HG03558 (cell line): ENCODE data around the gene TOMM5.
"Not testable (repeated sequence)": the region's sequence is repeated elsewhere in the genome, so short reads cannot be mapped to it uniquely, and the experiment has no call there.

Experiments used
- ATAC-seq: cut with Tn5 transposase; IDR thresholded peaks from one replicate; pipeline ENCODE4 v1.9.1; 2021; ENCODE audit warnings: moderate number of reproducible peaks; ENCODE audit not compliant: unreplicated experiment; ENCODE audit errors: extremely low read depth

TOMM5 gene

GRCh38 chr9:37617161-37617560, 24.8 kb upstream of the TOMM5 start:
- no peak for ATAC-seq

- ATAC-seq: no peak
Measured at GRCh38 chr9:37611961-37612360, 19.6 kb upstream of the TOMM5 start.

- no peak for ATAC-seq
Measured at GRCh38 chr9:37611014-37611413, 18.6 kb upstream of the TOMM5 start.

GRCh38 chr9:37609735-37610397, 17.5 kb upstream of the TOMM5 start:
- no peak for ATAC-seq

- no peak for ATAC-seq
Measured at GRCh38 chr9:37608250-37608649, 15.9 kb upstream of the TOMM5 start.

GRCh38 chr9:37604296-37604695, 11.9 kb upstream of the TOMM5 start:
- no peak for ATAC-seq

GRCh38 chr9:37602817-37603216, 10.4 kb upstream of the TOMM5 start:
- ATAC-seq: no peak

- ATAC-seq: not testable (repeated sequence)
Measured at GRCh38 chr9:37602061-37602460, 9.7 kb upstream of the TOMM5 start.

- ATAC-seq: no peak
Measured at GRCh38 chr9:37596504-37596903, 4.1 kb upstream of the TOMM5 start.

- no peak for ATAC-seq
Measured at GRCh38 chr9:37593883-37594448, 1.6 kb upstream of the TOMM5 start.

- ATAC-seq: no peak
Measured at GRCh38 chr9:37587521-37587920, 4.9 kb downstream of the TOMM5 start.

- no peak for ATAC-seq
Measured at GRCh38 chr9:37583522-37584121, 8.8 kb downstream of the TOMM5 start.

- ATAC-seq: no peak
Measured at GRCh38 chr9:37582548-37583157, 9.7 kb downstream of the TOMM5 start.

- ATAC-seq: no peak
Measured at GRCh38 chr9:37575921-37576721, 16.3 kb downstream of the TOMM5 start, which contains the start of gene FBXO10. Gene FBXO10, minus strand, starts transcription at chr9:37576380. Its CDS starts 34,612 bp downstream, at chr9:37541768.

GRCh38 chr9:37575511-37575914, 16.9 kb downstream of the TOMM5 start:
- no peak for ATAC-seq

GRCh38 chr9:37575001-37575400, 17.4 kb downstream of the TOMM5 start:
- no peak for ATAC-seq

- no peak for ATAC-seq
Measured at GRCh38 chr9:37574241-37574721, 18.1 kb downstream of the TOMM5 start.

- ATAC-seq: no peak
Measured at GRCh38 chr9:37571282-37571681, 21.1 kb downstream of the TOMM5 start.

GRCh38 chr9:37566716-37567115, 25.7 kb downstream of the TOMM5 start:
- no peak for ATAC-seq
